Keratinocyte (primary cell): ENCODE data around the gene SLC6A2. TPM values are rescaled to one million over a fixed set of nuclear protein-coding genes. Genes with fewer than 3 reads are reported as not detected.

Experiments
- DNase-seq: peaks from one replicate; pipeline ENCODE4 v3.0.0-alpha.2; 2011; ENCODE audit warnings: low read depth, missing footprints, low spot score
- FAIRE-seq: peaks from 2 replicates; lab custom pipeline; 2011; peaks lifted over from hg19 to GRCh38; lab: Jason Lieb, UNC
- H2AFZ ChIP-seq: 2 replicates; pipeline ENCODE4 v1.6.0; 2012; ENCODE audit warnings: low read length, control low read depth, inconsistent platforms; ENCODE audit not compliant: control insufficient read depth
- H3K27ac ChIP-seq: 2 replicates; pipeline ENCODE4 v1.5.1; 2011; ENCODE audit warnings: low read length; ENCODE audit not compliant: control insufficient read depth, insufficient read depth
- H3K27me3 ChIP-seq: 3 replicates; pipeline ENCODE4 v1.6.0; 2011; ENCODE audit warnings: low read length; ENCODE audit not compliant: control insufficient read depth, insufficient read depth; ENCODE audit errors: extremely low read depth
- H3K36me3 ChIP-seq, 2 experiments: 2 replicates in 1 of 2; 3 replicates in 1 of 2; pipeline ENCODE4 v1.5.1; 2011; ENCODE audit warnings: low read length in 2 of 2, mild to moderate bottlenecking in 1 of 2; ENCODE audit not compliant: control insufficient read depth in 2 of 2, insufficient read depth in 2 of 2; ENCODE audit errors: extremely low read depth in 1 of 2
- H3K4me1 ChIP-seq: 3 replicates; pipeline ENCODE4 v1.5.1; 2011; ENCODE audit warnings: low read length; ENCODE audit not compliant: control insufficient read depth, insufficient read depth; ENCODE audit errors: extremely low read depth
- H3K4me2 ChIP-seq: 3 replicates; pipeline ENCODE4 v1.6.0; 2011; ENCODE audit warnings: low read depth, low read length; ENCODE audit not compliant: control insufficient read depth, insufficient read depth; ENCODE audit errors: extremely low read depth
- H3K4me3 ChIP-seq, 3 experiments: fragments of 200-600 bp in 1 of 3; sonication (generic) in 1 of 3; 2 replicates in 2 of 3; 3 replicates in 1 of 3; pipeline ENCODE4 v1.5.1; 2011 to 2016; ENCODE audit warnings: low read length in 3 of 3, mild to moderate bottlenecking in 3 of 3, control low read depth in 2 of 3, inconsistent platforms in 1 of 3, low read depth in 1 of 3, mixed read lengths in 1 of 3, mixed run types in 1 of 3, moderate library complexity in 1 of 3; ENCODE audit not compliant: control insufficient read depth in 2 of 3, insufficient read depth in 2 of 3; ENCODE audit errors: extremely low read depth in 1 of 3
- H3K79me2 ChIP-seq: 2 replicates; pipeline ENCODE4 v1.6.0; 2012; ENCODE audit warnings: low read length; ENCODE audit not compliant: control insufficient read depth, insufficient read depth
- H3K9ac ChIP-seq: 3 replicates; pipeline ENCODE4 v1.6.0; 2011; ENCODE audit warnings: low read length; ENCODE audit not compliant: control insufficient read depth, insufficient read depth; ENCODE audit errors: extremely low read depth
- H3K9me1 ChIP-seq: 3 replicates; pipeline ENCODE4 v1.6.0; 2011; ENCODE audit warnings: low read length; ENCODE audit not compliant: control insufficient read depth, insufficient read depth; ENCODE audit errors: extremely low read depth
- H3K9me3 ChIP-seq: 2 replicates; pipeline ENCODE4 v1.5.1; 2012; ENCODE audit warnings: low read depth, low read length; ENCODE audit not compliant: control insufficient read depth
- H4K20me1 ChIP-seq: 3 replicates; pipeline ENCODE4 v1.6.0; 2011; ENCODE audit warnings: low read length; ENCODE audit not compliant: control insufficient read depth, insufficient read depth; ENCODE audit errors: extremely low read depth
- EZH2 ChIP-seq: IDR thresholded peaks from one replicate; pipeline ENCODE4 v1.6.1; 2012; ENCODE audit warnings: inconsistent platforms, mild to moderate bottlenecking, low read length, moderate library complexity
- dilution Hi-C: fragments of 300-500 bp; cut with MboI; formaldehyde crosslinking; loops from one replicate; pipeline ENCODE4 v1.7.0; 2020; ENCODE audit warnings: low sequenced_read_pairs; ENCODE audit not compliant: extremely low pct_ligation_motif_present
- polyA plus RNA-seq, 5 experiments: library from polyadenylated mRNA; depleted of rRNA in 3 of 5; stranded (reverse) in 3 of 5; stranded (forward) in 1 of 5; unstranded in 1 of 5; fragments of >200 nt; gene quantifications; 1 replicate in 1 of 5; 2 replicates in 3 of 5; 3 replicates in 1 of 5; pipeline versions ENCODE4 v1.2.1 to v1.2.3, GENCODE V29; 2011 to 2012; ENCODE audit warnings: missing spikeins in 2 of 5, low read depth in 1 of 5, low replicate concordance in 1 of 5
- TF ChIP-seq, protein P1 (sequence below), 3 experiments: IDR thresholded peaks in 1 of 3; conservative IDR thresholded peaks in 1 of 3; optimal IDR thresholded peaks in 1 of 3; 2 replicates in 2 of 3; 3 replicates in 1 of 3; pipeline versions ENCODE3 to v1.5.1; 2011; ENCODE audit warnings: low read length in 3 of 3, mild to moderate bottlenecking in 3 of 3, moderate library complexity in 2 of 3, control low read depth in 1 of 3, inconsistent platforms in 1 of 3; ENCODE audit not compliant: insufficient read depth in 2 of 3; ENCODE audit errors: extremely low read depth in 1 of 3

Gene SLC6A2
- polyA plus RNA-seq, 1 donor (not counting 4 experiments of a cell fraction or from before 2014, with no cell fraction given): 0.20 TPM

DNA sequence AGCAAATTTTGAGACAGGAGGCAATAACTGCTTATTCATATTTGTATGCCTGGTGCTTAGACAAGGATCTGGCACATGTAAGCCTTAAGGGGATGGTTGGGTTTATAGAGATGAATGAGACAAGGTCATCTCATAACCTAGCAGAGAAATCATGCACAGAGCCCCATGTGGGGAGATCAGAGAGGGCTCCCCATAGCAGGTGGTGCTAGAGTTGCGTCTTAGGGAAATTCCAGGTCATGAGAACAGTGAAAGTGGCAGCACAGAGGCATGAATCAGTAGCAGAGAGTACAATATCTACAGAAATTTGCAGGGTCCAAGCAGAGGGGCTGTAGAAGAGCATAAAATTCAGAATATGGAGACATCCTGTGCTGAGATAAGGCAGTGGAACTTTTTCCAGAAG, 57.3 kb downstream of the SLC6A2 start:
- FAIRE-seq (no peak), DNase-seq (no peak)
- TF ChIP-seq, protein P1, sequence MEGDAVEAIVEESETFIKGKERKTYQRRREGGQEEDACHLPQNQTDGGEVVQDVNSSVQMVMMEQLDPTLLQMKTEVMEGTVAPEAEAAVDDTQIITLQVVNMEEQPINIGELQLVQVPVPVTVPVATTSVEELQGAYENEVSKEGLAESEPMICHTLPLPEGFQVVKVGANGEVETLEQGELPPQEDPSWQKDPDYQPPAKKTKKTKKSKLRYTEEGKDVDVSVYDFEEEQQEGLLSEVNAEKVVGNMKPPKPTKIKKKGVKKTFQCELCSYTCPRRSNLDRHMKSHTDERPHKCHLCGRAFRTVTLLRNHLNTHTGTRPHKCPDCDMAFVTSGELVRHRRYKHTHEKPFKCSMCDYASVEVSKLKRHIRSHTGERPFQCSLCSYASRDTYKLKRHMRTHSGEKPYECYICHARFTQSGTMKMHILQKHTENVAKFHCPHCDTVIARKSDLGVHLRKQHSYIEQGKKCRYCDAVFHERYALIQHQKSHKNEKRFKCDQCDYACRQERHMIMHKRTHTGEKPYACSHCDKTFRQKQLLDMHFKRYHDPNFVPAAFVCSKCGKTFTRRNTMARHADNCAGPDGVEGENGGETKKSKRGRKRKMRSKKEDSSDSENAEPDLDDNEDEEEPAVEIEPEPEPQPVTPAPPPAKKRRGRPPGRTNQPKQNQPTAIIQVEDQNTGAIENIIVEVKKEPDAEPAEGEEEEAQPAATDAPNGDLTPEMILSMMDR (optimal IDR thresholded peaks at IDR 0.05 in 1 of 3, IDR thresholded peaks at IDR 0.05 in 1 of 3, conservative IDR thresholded peaks at IDR 0.05 in 1 of 3; ENCODE audit: extremely low read depth in 1 of 3, insufficient read depth in 2 of 3, low read length in 3 of 3): no peak
- TF ChIP-seq EZH2: no peak
- no peaks in the 10 kb centered on the region for H3K27me3 ChIP-seq
- no peak overlapping the region for H3K27ac ChIP-seq
- no peaks in the 10 kb centered on the region for H3K79me2 ChIP-seq
- dilution Hi-C loops: loop anchor here (25.0 kb wide), 1 partner anchor 124 kb away; the partner anchor contains the start of gene CES1
- no peak overlapping the region for H3K4me3 ChIP-seq
- no peaks in the 10 kb centered on the region for H3K9me3 ChIP-seq
- no peaks in the 10 kb centered on the region for H3K4me1 ChIP-seq
- no peak overlapping the region for H3K9ac ChIP-seq
- H2AFZ ChIP-seq: no peak overlapping the region
- no peaks in the 10 kb centered on the region for H3K9me1 ChIP-seq
- peaks cover 3% of the 10 kb centered on the region for H4K20me1 ChIP-seq
- no peak overlapping the region for H3K4me2 ChIP-seq
- no peaks in the 10 kb centered on the region for H3K36me3 ChIP-seq

DNA sequence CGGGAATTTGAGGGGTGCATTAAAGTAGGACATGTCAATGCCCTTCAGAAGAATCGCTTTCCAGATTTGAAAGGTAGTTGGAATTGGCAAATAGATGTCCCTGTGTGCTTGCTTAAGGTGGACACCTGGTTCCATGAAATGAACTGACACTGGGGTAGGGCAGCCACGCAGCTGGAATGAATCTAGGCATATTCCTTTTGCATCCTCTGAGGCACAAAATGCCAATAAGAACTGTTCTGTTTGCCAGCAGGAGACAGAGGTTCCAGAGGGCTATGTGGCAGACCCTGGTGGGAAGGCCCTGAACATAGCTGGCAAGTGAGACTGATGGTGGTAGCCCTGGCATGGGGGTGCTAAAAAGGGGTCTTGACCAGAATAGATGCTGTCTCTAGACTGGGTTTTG, 61.5 kb downstream of the SLC6A2 start:
- Histone ChIP-seq H3K4me2 (no peak overlapping the region), H3K36me3 (no peaks in the 10 kb centered on the region), H2AFZ (no peak overlapping the region), H3K9ac (no peak overlapping the region), H3K27me3 (no peaks in the 10 kb centered on the region), H3K9me1 (no peaks in the 10 kb centered on the region), H3K79me2 (no peaks in the 10 kb centered on the region), H4K20me1 (no peaks in the 10 kb centered on the region), H3K4me3 (no peak overlapping the region), H3K27ac (no peak overlapping the region), H3K9me3 (no peaks in the 10 kb centered on the region), H3K4me1 (no peaks in the 10 kb centered on the region)
- dilution Hi-C loops: loop anchor here (25.0 kb wide), 1 partner anchor 120 kb away; the partner anchor contains the start of gene CES1
- DNase-seq: no peak
- no peak for FAIRE-seq
- TF ChIP-seq, protein P1 (optimal IDR thresholded peaks at IDR 0.05 in 1 of 3, IDR thresholded peaks at IDR 0.05 in 1 of 3, conservative IDR thresholded peaks at IDR 0.05 in 1 of 3; ENCODE audit: extremely low read depth in 1 of 3, insufficient read depth in 2 of 3, low read length in 3 of 3): no peak
- TF ChIP-seq EZH2: no peak
